CD8-positive, alpha-beta memory T cell (primary cell): ENCODE results near the gene EPHB3. TPM values are rescaled to one million over a fixed set of nuclear protein-coding genes. Genes with fewer than 3 reads are reported as not detected.

Source experiments
- CTCF ChIA-PET: fragments of 350-600 bp; sonication (Branson Sonifier 250); formaldehyde crosslinking; loops from one replicate; lab custom pipeline; 2021; ENCODE audit warnings: antibody characterized with exemption; lab: Charles Lee
- POLR2A ChIA-PET: fragments of 350-600 bp; sonication (Branson Sonifier 250); formaldehyde crosslinking; loops from one replicate; lab custom pipeline; 2021; ENCODE audit warnings: antibody characterized with exemption; lab: Charles Lee
- DNase-seq, 5 donors: peaks; one replicate each; pipeline versions ENCODE4 v3.0.0 to v3.0.0-alpha.2; 2020 to 2022; ENCODE audit warnings: mixed read lengths in 1 of 5
- H3K27ac ChIP-seq: one replicate; pipeline ENCODE4 v1.7.0; 2013; ENCODE audit warnings: low read depth, mild to moderate bottlenecking, low read length, moderate library complexity
- H3K27me3 ChIP-seq: 2 replicates; pipeline ENCODE4 v1.7.0; 2013; ENCODE audit warnings: low read length, mild to moderate bottlenecking; ENCODE audit not compliant: insufficient read depth, poor library complexity, severe bottlenecking
- H3K36me3 ChIP-seq: 2 replicates; pipeline ENCODE4 v1.7.0; 2013; ENCODE audit warnings: mild to moderate bottlenecking, low read length, moderate library complexity; ENCODE audit not compliant: insufficient read depth
- H3K4me1 ChIP-seq: 2 replicates; pipeline ENCODE4 v1.7.0; 2013; ENCODE audit warnings: mild to moderate bottlenecking, low read length, moderate library complexity; ENCODE audit not compliant: insufficient read depth
- H3K4me3 ChIP-seq: 2 replicates; pipeline ENCODE4 v1.7.0; 2013; ENCODE audit warnings: mild to moderate bottlenecking, low read length
- H3K9me3 ChIP-seq: 2 replicates; pipeline ENCODE4 v1.7.0; 2013; ENCODE audit warnings: mild to moderate bottlenecking, low read length
- H3K27ac Mint-ChIP-seq, 8 donors: one replicate each; pipeline ENCODE4 v1.8.0; 2020 to 2021; ENCODE audit warnings: mixed read lengths in 8 of 8, mild to moderate bottlenecking in 6 of 8, inconsistent platforms in 3 of 8, moderate library complexity in 3 of 8
- H3K27me3 Mint-ChIP-seq, 2 donors: one replicate each; pipeline ENCODE4 v1.8.0; 2020 to 2021; ENCODE audit warnings: mixed read lengths in 2 of 2, mild to moderate bottlenecking in 1 of 2, moderate library complexity in 1 of 2
- H3K36me3 Mint-ChIP-seq, 3 donors: one replicate each; pipeline ENCODE4 v1.8.0; 2020 to 2021; ENCODE audit warnings: mixed read lengths in 3 of 3, inconsistent platforms in 1 of 3, mild to moderate bottlenecking in 1 of 3
- H3K4me1 Mint-ChIP-seq, 3 donors: one replicate each; pipeline ENCODE4 v1.8.0; 2020 to 2021; ENCODE audit warnings: mixed read lengths in 3 of 3, inconsistent platforms in 1 of 3, mild to moderate bottlenecking in 1 of 3
- H3K4me3 Mint-ChIP-seq, 7 donors: one replicate each; pipeline ENCODE4 v1.8.0; 2020 to 2021; ENCODE audit warnings: mixed read lengths in 7 of 7, mild to moderate bottlenecking in 6 of 7, moderate library complexity in 4 of 7, inconsistent platforms in 2 of 7
- H3K9me3 Mint-ChIP-seq, 5 donors: one replicate each; pipeline ENCODE4 v1.8.0; 2020 to 2022; ENCODE audit warnings: mixed read lengths in 5 of 5, mild to moderate bottlenecking in 3 of 5, moderate library complexity in 2 of 5, inconsistent platforms in 1 of 5
- polyA plus RNA-seq: library from polyadenylated mRNA; unstranded; fragments of 300-500 nt; fragmentation: Illumina TruSeq; gene quantifications from one replicate; pipeline ENCODE4 v1.2.3, GENCODE V29; 2021
- total RNA-seq, 2 experiments: library from RNA; stranded (reverse); gene quantifications; one replicate each; pipeline ENCODE4 v1.2.3, GENCODE V29; 2021

Gene EPHB3
- total and polyA plus RNA-seq, 3 experiments from 2014 or later = 0.04 to 0.31 TPM; not detected in 1

GRCh38 chr3:184539801-184540435, 21.7 kb upstream of the EPHB3 start:
- H3K4me1 Mint-ChIP-seq = peaks cover 6 to 12% (median 8%) of the 10 kb centered on the region in 3 donors
- peaks cover 4% of the 10 kb centered on the region for H3K27me3 ChIP-seq
- H3K4me3 Mint-ChIP-seq = no peak overlapping the region
- H3K4me1 ChIP-seq = peaks cover 9% of the 10 kb centered on the region
- CTCF ChIA-PET = interaction anchor here (0.9 to 3.4 kb wide), 11 partner anchors 10 to 645 kb away, joined by 3 to 19 read pairs (median 4); no protein-coding TSS in a partner anchor
- H3K9me3 ChIP-seq = no peaks in the 10 kb centered on the region
- POLR2A ChIA-PET = no interaction called here
- H3K4me3 ChIP-seq = no peak overlapping the region
- no peaks in the 10 kb centered on the region for H3K36me3 Mint-ChIP-seq
- no peak overlapping the region for H3K27ac ChIP-seq
- no peaks in the 10 kb centered on the region for H3K9me3 Mint-ChIP-seq
- no peak for DNase-seq
- H3K27me3 Mint-ChIP-seq = peaks cover 14 to 53% of the 10 kb centered on the region in 2 donors
- no peaks in the 10 kb centered on the region for H3K36me3 ChIP-seq
- no peak overlapping the region for H3K27ac Mint-ChIP-seq

- ChIA-PET CTCF (interaction anchor here (0.9 to 3.4 kb wide), 17 partner anchors 9 to 645 kb away, joined by 3 to 19 read pairs (median 5); partner anchors contain the start of genes CLCN2 and POLR2H), POLR2A (no interaction called here)
- Histone ChIP-seq H3K9me3 (no peaks in the 10 kb centered on the region), H3K4me3 (no peak overlapping the region), H3K4me1 (peaks cover 9% of the 10 kb centered on the region), H3K36me3 (no peaks in the 10 kb centered on the region), H3K27ac (no peak overlapping the region), H3K27me3 (peaks cover 4% of the 10 kb centered on the region)
- H3K4me1 Mint-ChIP-seq = peaks cover 8 to 12% (median 8%) of the 10 kb centered on the region in 3 donors
- H3K4me3 Mint-ChIP-seq = no peak overlapping the region
- no peaks in the 10 kb centered on the region for H3K36me3 Mint-ChIP-seq
- H3K27me3 Mint-ChIP-seq = peaks cover 14 to 59% of the 10 kb centered on the region in 2 donors
- H3K9me3 Mint-ChIP-seq = no peaks in the 10 kb centered on the region
- H3K27ac Mint-ChIP-seq = no peak overlapping the region
- DNase-seq = peak; percentile 49 to 76 (median 55)
Measured at GRCh38 chr3:184540777-184541681, 20.6 kb upstream of the EPHB3 start.

- H3K27me3 Mint-ChIP-seq = peaks cover 17 to 59% of the 10 kb centered on the region in 2 donors
- Histone ChIP-seq H3K9me3 (no peaks in the 10 kb centered on the region), H3K36me3 (no peaks in the 10 kb centered on the region), H3K4me3 (no peak overlapping the region), H3K4me1 (peaks cover 9% of the 10 kb centered on the region), H3K27me3 (peaks cover 4% of the 10 kb centered on the region), H3K27ac (no peak overlapping the region)
- ChIA-PET CTCF (interaction anchor here (0.7 to 3.4 kb wide), 14 partner anchors 8 to 646 kb away, joined by 3 to 19 read pairs (median 5); no protein-coding TSS in a partner anchor), POLR2A (no interaction called here)
- no peak for DNase-seq
- H3K9me3 Mint-ChIP-seq = no peaks in the 10 kb centered on the region
- no peak overlapping the region for H3K4me3 Mint-ChIP-seq
- no peaks in the 10 kb centered on the region for H3K36me3 Mint-ChIP-seq
- peaks cover 8 to 12% (median 8%) of the 10 kb centered on the region in 3 donors for H3K4me1 Mint-ChIP-seq
- peak overlapping the region in 1 of 8 donors; percentile 67 for H3K27ac Mint-ChIP-seq
Measured at GRCh38 chr3:184541886-184542562, 19.6 kb upstream of the EPHB3 start.

GRCh38 chr3:184542577-184542976, 19.0 kb upstream of the EPHB3 start:
- H3K4me1 ChIP-seq = peaks cover 9% of the 10 kb centered on the region
- Mint-ChIP-seq H3K27me3 (peaks cover 17 to 60% of the 10 kb centered on the region in 2 donors), H3K9me3 (no peaks in the 10 kb centered on the region), H3K4me1 (peaks cover 8 to 12% (median 8%) of the 10 kb centered on the region in 3 donors), H3K4me3 (no peak overlapping the region), H3K36me3 (no peaks in the 10 kb centered on the region), H3K27ac (peak overlapping the region in 1 of 8 donors; percentile 67)
- peaks cover 4% of the 10 kb centered on the region for H3K27me3 ChIP-seq
- DNase-seq = no peak
- H3K27ac ChIP-seq = no peak overlapping the region
- H3K36me3 ChIP-seq = no peaks in the 10 kb centered on the region
- no peak overlapping the region for H3K4me3 ChIP-seq
- no peaks in the 10 kb centered on the region for H3K9me3 ChIP-seq
- ChIA-PET CTCF (interaction anchor here (0.7 to 3.4 kb wide), 8 partner anchors 12 to 647 kb away, joined by 3 to 19 read pairs (median 4); no protein-coding TSS in a partner anchor), POLR2A (interaction anchor here (0.8 kb wide), 1 partner anchor 18 kb away, joined by 3 read pairs; no protein-coding TSS in a partner anchor)

GRCh38 chr3:184543256-184543655, 18.3 kb upstream of the EPHB3 start:
- Mint-ChIP-seq H3K9me3 (no peaks in the 10 kb centered on the region), H3K4me1 (peaks cover 8 to 12% (median 8%) of the 10 kb centered on the region in 3 donors), H3K27me3 (peaks cover 17 to 58% of the 10 kb centered on the region in 2 donors), H3K36me3 (no peaks in the 10 kb centered on the region), H3K27ac (no peak overlapping the region), H3K4me3 (no peak overlapping the region)
- Histone ChIP-seq H3K36me3 (no peaks in the 10 kb centered on the region), H3K27me3 (peaks cover 4% of the 10 kb centered on the region), H3K4me3 (no peak overlapping the region), H3K9me3 (no peaks in the 10 kb centered on the region), H3K27ac (no peak overlapping the region), H3K4me1 (peaks cover 9% of the 10 kb centered on the region)
- ChIA-PET CTCF (interaction anchor here (0.6 to 3.4 kb wide), 6 partner anchors 13 to 648 kb away, joined by 3 to 19 read pairs (median 6); no protein-coding TSS in a partner anchor), POLR2A (interaction anchor here (0.8 kb wide), 1 partner anchor 18 kb away, joined by 3 read pairs; no protein-coding TSS in a partner anchor)
- no peak for DNase-seq

GRCh38 chr3:184543843-184544512, 17.6 kb upstream of the EPHB3 start:
- no peaks in the 10 kb centered on the region for H3K9me3 ChIP-seq
- Mint-ChIP-seq H3K27ac (peak overlapping the region in 3 of 8 donors; percentile 14 to 93 (median 47)), H3K27me3 (peaks cover 17 to 54% of the 10 kb centered on the region in 2 donors), H3K4me3 (peak overlapping the region in 3 of 7 donors; percentile 13 to 32 (median 23)), H3K36me3 (no peaks in the 10 kb centered on the region), H3K9me3 (no peaks in the 10 kb centered on the region), H3K4me1 (peaks cover 8 to 12% (median 8%) of the 10 kb centered on the region in 3 donors)
- no peaks in the 10 kb centered on the region for H3K36me3 ChIP-seq
- peak; percentile 38 to 78 (median 61) for DNase-seq
- peaks cover 9% of the 10 kb centered on the region for H3K4me1 ChIP-seq
- no peak overlapping the region for H3K4me3 ChIP-seq
- H3K27ac ChIP-seq = no peak overlapping the region
- peaks cover 4% of the 10 kb centered on the region for H3K27me3 ChIP-seq
- POLR2A ChIA-PET = interaction anchor here (0.7 kb wide), 1 partner anchor 179 kb away, joined by 4 read pairs; no protein-coding TSS in a partner anchor
- CTCF ChIA-PET = interaction anchor here (0.6 to 2.6 kb wide), 3 partner anchors 13 to 32 kb away, joined by 3 to 12 read pairs (median 3); no protein-coding TSS in a partner anchor

GRCh38 chr3:184544513-184544861, 17.1 kb upstream of the EPHB3 start:
- Mint-ChIP-seq H3K27ac (no peak overlapping the region), H3K4me3 (no peak overlapping the region)

More at GRCh38 chr3:184544513-184544861, 17.1 kb upstream of the EPHB3 start:
- no peaks in the 10 kb centered on the region for H3K36me3 Mint-ChIP-seq
- Histone ChIP-seq H3K4me3 (no peak overlapping the region), H3K9me3 (no peaks in the 10 kb centered on the region), H3K36me3 (no peaks in the 10 kb centered on the region), H3K27me3 (peaks cover 4% of the 10 kb centered on the region), H3K27ac (no peak overlapping the region), H3K4me1 (peaks cover 9% of the 10 kb centered on the region)
- no peak for DNase-seq
- ChIA-PET POLR2A (interaction anchor here (0.7 kb wide), 1 partner anchor 180 kb away, joined by 4 read pairs; no protein-coding TSS in a partner anchor), CTCF (no interaction called here)
- peaks cover 8 to 12% (median 8%) of the 10 kb centered on the region in 3 donors for H3K4me1 Mint-ChIP-seq
- H3K9me3 Mint-ChIP-seq = no peaks in the 10 kb centered on the region
- peaks cover 17 to 51% of the 10 kb centered on the region in 2 donors for H3K27me3 Mint-ChIP-seq
